K562 (cell line): Measurements from ENCODE around the gene SPOCK2. TPM values are rescaled to one million over a fixed set of nuclear protein-coding genes. Genes with fewer than 3 reads are reported as not detected.

ENCODE experiments used
- SAFB2 ChIP-seq: fragments of 200-400 bp; formaldehyde crosslinking; IDR thresholded peaks from 2 replicates; pipeline ENCODE4 v1.6.1; 2018; ENCODE audit warnings: borderline replicate concordance, low read length, low read depth, moderate library complexity; ENCODE audit not compliant: severe bottlenecking
- ZSCAN29 ChIP-seq: fragments of 450-650 bp; IDR thresholded peaks from 2 replicates; pipeline ENCODE4 v1.6.1; 2017
- polyA plus RNA-seq, 8 experiments: library from polyadenylated mRNA; depleted of rRNA in 4 of 8; stranded (reverse) in 5 of 8; unstranded in 3 of 8; fragments of >200 nt; fragmentation: Nextera tagmentation in 2 of 8; fragmentation: Illumina TruSeq in 1 of 8; extraction: Ambion mirVana in 2 of 8; extraction: Trizol in 1 of 8; gene quantifications; 2 replicates each; pipeline versions ENCODE4 v1.2.1 to v1.2.3, GENCODE V29; 2011 to 2014; ENCODE audit warnings: inconsistent platforms in 1 of 8, missing spikeins in 1 of 8
- total RNA-seq, 7 experiments: library from RNA; depleted of rRNA in 6 of 7; stranded (reverse); fragments of >200 nt in 6 of 7; fragmentation: Illumina TruSeq in 2 of 7; extraction: Trizol in 2 of 7; gene quantifications; 2 replicates each; pipeline versions ENCODE4 v1.2.1 to v1.2.3, GENCODE V29; 2011 to 2021; ENCODE audit warnings: low replicate concordance in 1 of 7
- TF ChIP-seq, protein P1 (sequence below): IDR thresholded peaks from 2 replicates; pipeline ENCODE4 v1.6.1; 2012; ENCODE audit warnings: low read depth, low read length, improper control_type of control experiment, borderline replicate concordance
- TF ChIP-seq, protein P2 (sequence below): fragments of 200-600 bp; sonication (generic); IDR thresholded peaks from one replicate; pipeline ENCODE4 v1.6.1; 2012; ENCODE audit warnings: mild to moderate bottlenecking, low read depth, low read length, inconsistent platforms

SPOCK2 gene
- total and polyA plus RNA-seq, 9 of the 15 experiments (the other 6 are each of a cell fraction or from before 2014, with no cell fraction given), result 0.04 to 0.86 (median 0.11) TPM; not detected in 2

DNA sequence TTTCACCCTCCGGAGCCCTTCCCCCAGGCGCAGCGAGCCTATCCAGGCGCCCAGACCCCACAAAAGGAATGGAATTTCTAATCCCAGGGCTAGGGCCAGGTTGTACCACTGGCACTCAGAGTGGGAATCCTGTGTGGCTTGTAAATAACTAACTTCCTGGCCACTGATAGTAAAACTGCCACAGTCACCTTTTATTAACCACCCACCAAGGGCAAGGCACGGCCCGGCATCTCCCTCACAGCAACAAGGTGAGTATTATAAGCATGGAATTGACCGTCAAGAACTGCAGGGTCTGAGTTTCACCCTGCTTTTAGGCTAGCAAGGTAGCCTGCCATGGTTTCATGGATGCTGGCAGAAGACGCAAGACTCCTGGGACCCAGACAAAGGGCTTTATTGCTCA is 51.1 kb downstream of the SPOCK2 start (continued):
- TF ChIP-seq, protein P1, sequence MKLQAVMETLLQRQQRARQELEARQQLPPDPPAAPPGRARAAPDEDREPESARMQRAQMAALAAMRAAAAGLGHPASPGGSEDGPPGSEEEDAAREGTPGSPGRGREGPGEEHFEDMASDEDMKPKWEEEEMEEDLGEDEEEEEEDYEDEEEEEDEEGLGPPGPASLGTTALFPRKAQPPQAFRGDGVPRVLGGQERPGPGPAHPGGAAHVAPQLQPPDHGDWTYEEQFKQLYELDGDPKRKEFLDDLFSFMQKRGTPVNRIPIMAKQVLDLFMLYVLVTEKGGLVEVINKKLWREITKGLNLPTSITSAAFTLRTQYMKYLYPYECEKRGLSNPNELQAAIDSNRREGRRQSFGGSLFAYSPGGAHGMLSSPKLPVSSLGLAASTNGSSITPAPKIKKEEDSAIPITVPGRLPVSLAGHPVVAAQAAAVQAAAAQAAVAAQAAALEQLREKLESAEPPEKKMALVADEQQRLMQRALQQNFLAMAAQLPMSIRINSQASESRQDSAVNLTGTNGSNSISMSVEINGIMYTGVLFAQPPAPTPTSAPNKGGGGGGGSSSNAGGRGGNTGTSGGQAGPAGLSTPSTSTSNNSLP, result no peak
- TF ChIP-seq, protein P2, sequence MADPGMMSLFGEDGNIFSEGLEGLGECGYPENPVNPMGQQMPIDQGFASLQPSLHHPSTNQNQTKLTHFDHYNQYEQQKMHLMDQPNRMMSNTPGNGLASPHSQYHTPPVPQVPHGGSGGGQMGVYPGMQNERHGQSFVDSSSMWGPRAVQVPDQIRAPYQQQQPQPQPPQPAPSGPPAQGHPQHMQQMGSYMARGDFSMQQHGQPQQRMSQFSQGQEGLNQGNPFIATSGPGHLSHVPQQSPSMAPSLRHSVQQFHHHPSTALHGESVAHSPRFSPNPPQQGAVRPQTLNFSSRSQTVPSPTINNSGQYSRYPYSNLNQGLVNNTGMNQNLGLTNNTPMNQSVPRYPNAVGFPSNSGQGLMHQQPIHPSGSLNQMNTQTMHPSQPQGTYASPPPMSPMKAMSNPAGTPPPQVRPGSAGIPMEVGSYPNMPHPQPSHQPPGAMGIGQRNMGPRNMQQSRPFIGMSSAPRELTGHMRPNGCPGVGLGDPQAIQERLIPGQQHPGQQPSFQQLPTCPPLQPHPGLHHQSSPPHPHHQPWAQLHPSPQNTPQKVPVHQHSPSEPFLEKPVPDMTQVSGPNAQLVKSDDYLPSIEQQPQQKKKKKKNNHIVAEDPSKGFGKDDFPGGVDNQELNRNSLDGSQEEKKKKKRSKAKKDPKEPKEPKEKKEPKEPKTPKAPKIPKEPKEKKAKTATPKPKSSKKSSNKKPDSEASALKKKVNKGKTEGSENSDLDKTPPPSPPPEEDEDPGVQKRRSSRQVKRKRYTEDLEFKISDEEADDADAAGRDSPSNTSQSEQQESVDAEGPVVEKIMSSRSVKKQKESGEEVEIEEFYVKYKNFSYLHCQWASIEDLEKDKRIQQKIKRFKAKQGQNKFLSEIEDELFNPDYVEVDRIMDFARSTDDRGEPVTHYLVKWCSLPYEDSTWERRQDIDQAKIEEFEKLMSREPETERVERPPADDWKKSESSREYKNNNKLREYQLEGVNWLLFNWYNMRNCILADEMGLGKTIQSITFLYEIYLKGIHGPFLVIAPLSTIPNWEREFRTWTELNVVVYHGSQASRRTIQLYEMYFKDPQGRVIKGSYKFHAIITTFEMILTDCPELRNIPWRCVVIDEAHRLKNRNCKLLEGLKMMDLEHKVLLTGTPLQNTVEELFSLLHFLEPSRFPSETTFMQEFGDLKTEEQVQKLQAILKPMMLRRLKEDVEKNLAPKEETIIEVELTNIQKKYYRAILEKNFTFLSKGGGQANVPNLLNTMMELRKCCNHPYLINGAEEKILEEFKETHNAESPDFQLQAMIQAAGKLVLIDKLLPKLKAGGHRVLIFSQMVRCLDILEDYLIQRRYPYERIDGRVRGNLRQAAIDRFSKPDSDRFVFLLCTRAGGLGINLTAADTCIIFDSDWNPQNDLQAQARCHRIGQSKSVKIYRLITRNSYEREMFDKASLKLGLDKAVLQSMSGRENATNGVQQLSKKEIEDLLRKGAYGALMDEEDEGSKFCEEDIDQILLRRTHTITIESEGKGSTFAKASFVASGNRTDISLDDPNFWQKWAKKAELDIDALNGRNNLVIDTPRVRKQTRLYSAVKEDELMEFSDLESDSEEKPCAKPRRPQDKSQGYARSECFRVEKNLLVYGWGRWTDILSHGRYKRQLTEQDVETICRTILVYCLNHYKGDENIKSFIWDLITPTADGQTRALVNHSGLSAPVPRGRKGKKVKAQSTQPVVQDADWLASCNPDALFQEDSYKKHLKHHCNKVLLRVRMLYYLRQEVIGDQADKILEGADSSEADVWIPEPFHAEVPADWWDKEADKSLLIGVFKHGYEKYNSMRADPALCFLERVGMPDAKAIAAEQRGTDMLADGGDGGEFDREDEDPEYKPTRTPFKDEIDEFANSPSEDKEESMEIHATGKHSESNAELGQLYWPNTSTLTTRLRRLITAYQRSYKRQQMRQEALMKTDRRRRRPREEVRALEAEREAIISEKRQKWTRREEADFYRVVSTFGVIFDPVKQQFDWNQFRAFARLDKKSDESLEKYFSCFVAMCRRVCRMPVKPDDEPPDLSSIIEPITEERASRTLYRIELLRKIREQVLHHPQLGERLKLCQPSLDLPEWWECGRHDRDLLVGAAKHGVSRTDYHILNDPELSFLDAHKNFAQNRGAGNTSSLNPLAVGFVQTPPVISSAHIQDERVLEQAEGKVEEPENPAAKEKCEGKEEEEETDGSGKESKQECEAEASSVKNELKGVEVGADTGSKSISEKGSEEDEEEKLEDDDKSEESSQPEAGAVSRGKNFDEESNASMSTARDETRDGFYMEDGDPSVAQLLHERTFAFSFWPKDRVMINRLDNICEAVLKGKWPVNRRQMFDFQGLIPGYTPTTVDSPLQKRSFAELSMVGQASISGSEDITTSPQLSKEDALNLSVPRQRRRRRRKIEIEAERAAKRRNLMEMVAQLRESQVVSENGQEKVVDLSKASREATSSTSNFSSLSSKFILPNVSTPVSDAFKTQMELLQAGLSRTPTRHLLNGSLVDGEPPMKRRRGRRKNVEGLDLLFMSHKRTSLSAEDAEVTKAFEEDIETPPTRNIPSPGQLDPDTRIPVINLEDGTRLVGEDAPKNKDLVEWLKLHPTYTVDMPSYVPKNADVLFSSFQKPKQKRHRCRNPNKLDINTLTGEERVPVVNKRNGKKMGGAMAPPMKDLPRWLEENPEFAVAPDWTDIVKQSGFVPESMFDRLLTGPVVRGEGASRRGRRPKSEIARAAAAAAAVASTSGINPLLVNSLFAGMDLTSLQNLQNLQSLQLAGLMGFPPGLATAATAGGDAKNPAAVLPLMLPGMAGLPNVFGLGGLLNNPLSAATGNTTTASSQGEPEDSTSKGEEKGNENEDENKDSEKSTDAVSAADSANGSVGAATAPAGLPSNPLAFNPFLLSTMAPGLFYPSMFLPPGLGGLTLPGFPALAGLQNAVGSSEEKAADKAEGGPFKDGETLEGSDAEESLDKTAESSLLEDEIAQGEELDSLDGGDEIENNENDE, result no peak
- no peak for TF ChIP-seq SAFB2
- TF ChIP-seq ZSCAN29, result no peak
